ENCODE data around the gene DEFB110. TPM values are rescaled to one million over a fixed set of nuclear protein-coding genes. Genes with fewer than 3 reads are reported as not detected.

The DEFB110 gene
- total and polyA plus RNA-seq, 2 of the 13 experiments (the other 11 are each of a cell fraction or from before 2014, with no cell fraction given), result not detected

- no peak for TF ChIP-seq DMTF1 (CRISPR knock-in tag; IDR thresholded peaks at IDR 0.05)
- no peak for TF ChIP-seq FOXA1 (IDR thresholded peaks at IDR 0.05)
- TF ChIP-seq FOXA1 (CRISPR knock-in tag; IDR thresholded peaks at IDR 0.05), result peak; percentile 38; the same call in 1 of the 2 replicates
- peak; percentile 88 for TF ChIP-seq SOX5 (CRISPR knock-in tag; IDR thresholded peaks at IDR 0.05; ENCODE audit: borderline replicate concordance)
- peak; percentile 24 for TF ChIP-seq ZNF883 (CRISPR knock-in tag; IDR thresholded peaks at IDR 0.05; ENCODE audit: not compliant biosample characterization)
- TF ChIP-seq HINFP (CRISPR knock-in tag; IDR thresholded peaks at IDR 0.05; ENCODE audit: low read depth), result peak; percentile 54; the same call in 1 of the 2 replicates
- 0 out of 2 replicates have a peak, but pooled peaks have one; percentile 5 for TF ChIP-seq SMC3 (IDR thresholded peaks at IDR 0.05; ENCODE audit: low read length)
- TF ChIP-seq CTCF (CRISPR knock-in tag; IDR thresholded peaks at IDR 0.05), result peak; percentile 75
- TF ChIP-seq ZNF646 (CRISPR knock-in tag; IDR thresholded peaks at IDR 0.05), result 0 out of 2 replicates have a peak, but pooled peaks have one; percentile 55
- 0 out of 2 replicates have a peak, but pooled peaks have one; percentile 37 for TF ChIP-seq ZNF704 (CRISPR knock-in tag; IDR thresholded peaks at IDR 0.05; ENCODE audit: borderline replicate concordance)
- TF ChIP-seq IKZF4 (CRISPR knock-in tag; IDR thresholded peaks at IDR 0.05; ENCODE audit: borderline replicate concordance, low read depth, not compliant biosample characterization), result no peak
- no peak for TF ChIP-seq DR1 (CRISPR knock-in tag; IDR thresholded peaks at IDR 0.05)
- no peak for TF ChIP-seq SOX6 (IDR thresholded peaks at IDR 0.05)
- peak; percentile 84 for TF ChIP-seq SOX6 (CRISPR knock-in tag; IDR thresholded peaks at IDR 0.05)
- TF ChIP-seq BCL6 (CRISPR knock-in tag; IDR thresholded peaks at IDR 0.05), result no peak
These were observed 9.2 kb upstream of the DEFB110 start (continued) for GRCh38 chr6:50030777-50031562.
